Measurements from ENCODE around the gene HS6ST1. TPM values are rescaled to one million over a fixed set of nuclear protein-coding genes. Genes with fewer than 3 reads are reported as not detected.

Gene HS6ST1
- polyA plus RNA-seq, 1 donor (not counting 4 experiments of a cell fraction or from before 2014, with no cell fraction given): 6.3 TPM

GRCh38 chr2:128288781-128289180 lies 29.9 kb downstream of the HS6ST1 start:
- H3K4me3 ChIP-seq (ENCODE audit: control insufficient read depth in 2 of 3, extremely low read depth in 1 of 3, insufficient read depth in 2 of 3, low read depth in 1 of 3, low read length in 3 of 3): no peak overlapping the region
- TF ChIP-seq CTCF (optimal IDR thresholded peaks at IDR 0.05 in 1 of 3, IDR thresholded peaks at IDR 0.05 in 1 of 3, conservative IDR thresholded peaks at IDR 0.05 in 1 of 3; ENCODE audit: extremely low read depth in 1 of 3, insufficient read depth in 2 of 3, low read length in 3 of 3) (no peak), EZH2 (IDR thresholded peaks at IDR 0.05; ENCODE audit: low read length) (no peak)
- H3K9ac ChIP-seq (ENCODE audit: control insufficient read depth, extremely low read depth, insufficient read depth, low read length): no peak overlapping the region
- DNase-seq (ENCODE audit: low read depth, low spot score): no peak
- H3K27ac ChIP-seq (ENCODE audit: control insufficient read depth, insufficient read depth, low read length): no peak overlapping the region
- FAIRE-seq: no peak
- H3K79me2 ChIP-seq (ENCODE audit: control insufficient read depth, insufficient read depth, low read length): peaks cover 57% of the 10 kb centered on the region
- H3K36me3 ChIP-seq (ENCODE audit: control insufficient read depth in 2 of 2, extremely low read depth in 1 of 2, insufficient read depth in 2 of 2, low read length in 2 of 2): peaks cover 0 to 2% of the 10 kb centered on the region in 2 experiments
- peaks cover 3% of the 10 kb centered on the region for H3K9me1 ChIP-seq (ENCODE audit: control insufficient read depth, extremely low read depth, insufficient read depth, low read length)
- H3K9me3 ChIP-seq (ENCODE audit: control insufficient read depth, low read depth, low read length): peaks cover 2% of the 10 kb centered on the region
- peaks cover 5% of the 10 kb centered on the region for H3K4me1 ChIP-seq (ENCODE audit: control insufficient read depth, extremely low read depth, insufficient read depth, low read length)
- no peak overlapping the region for H2AFZ ChIP-seq (ENCODE audit: control insufficient read depth, low read length)
- H3K27me3 ChIP-seq (ENCODE audit: control insufficient read depth, extremely low read depth, insufficient read depth, low read length): no peaks in the 10 kb centered on the region
- no peak overlapping the region for H3K4me2 ChIP-seq (ENCODE audit: control insufficient read depth, extremely low read depth, insufficient read depth, low read depth, low read length)
- H4K20me1 ChIP-seq (ENCODE audit: control insufficient read depth, extremely low read depth, insufficient read depth, low read length): no peaks in the 10 kb centered on the region
- dilution Hi-C loops (cut with MboI; ENCODE audit: extremely low pct_ligation_motif_present, low sequenced_read_pairs): no loop called here

- Histone ChIP-seq H3K79me2 (ENCODE audit: control insufficient read depth, insufficient read depth, low read length) (peaks cover 51% of the 10 kb centered on the region), H3K36me3 (ENCODE audit: control insufficient read depth in 2 of 2, extremely low read depth in 1 of 2, insufficient read depth in 2 of 2, low read length in 2 of 2) (peaks cover 0 to 6% of the 10 kb centered on the region in 2 experiments), H3K9me3 (ENCODE audit: control insufficient read depth, low read depth, low read length) (peaks cover 2% of the 10 kb centered on the region), H3K4me2 (ENCODE audit: control insufficient read depth, extremely low read depth, insufficient read depth, low read depth, low read length) (no peak overlapping the region), H3K4me1 (ENCODE audit: control insufficient read depth, extremely low read depth, insufficient read depth, low read length) (peaks cover 4% of the 10 kb centered on the region), H3K27me3 (ENCODE audit: control insufficient read depth, extremely low read depth, insufficient read depth, low read length) (no peaks in the 10 kb centered on the region), H3K27ac (ENCODE audit: control insufficient read depth, insufficient read depth, low read length) (no peak overlapping the region), H4K20me1 (ENCODE audit: control insufficient read depth, extremely low read depth, insufficient read depth, low read length) (no peaks in the 10 kb centered on the region), H3K4me3 (ENCODE audit: control insufficient read depth in 2 of 3, extremely low read depth in 1 of 3, insufficient read depth in 2 of 3, low read depth in 1 of 3, low read length in 3 of 3) (no peak overlapping the region), H3K9me1 (ENCODE audit: control insufficient read depth, extremely low read depth, insufficient read depth, low read length) (no peaks in the 10 kb centered on the region), H2AFZ (ENCODE audit: control insufficient read depth, low read length) (no peak overlapping the region), H3K9ac (ENCODE audit: control insufficient read depth, extremely low read depth, insufficient read depth, low read length) (no peak overlapping the region)
- DNase-seq (ENCODE audit: low read depth, low spot score) (no peak), FAIRE-seq (no peak)
- TF ChIP-seq EZH2 (IDR thresholded peaks at IDR 0.05; ENCODE audit: low read length) (no peak), CTCF (optimal IDR thresholded peaks at IDR 0.05 in 1 of 3, IDR thresholded peaks at IDR 0.05 in 1 of 3, conservative IDR thresholded peaks at IDR 0.05 in 1 of 3; ENCODE audit: extremely low read depth in 1 of 3, insufficient read depth in 2 of 3, low read length in 3 of 3) (no peak)
- dilution Hi-C loops (cut with MboI; ENCODE audit: extremely low pct_ligation_motif_present, low sequenced_read_pairs): no loop called here
Observed at GRCh38 chr2:128287780-128288735, 30.6 kb downstream of the HS6ST1 start.
